Ovary (tissue), 9 donors: ENCODE data around the gene LPCAT3. TPM values are rescaled to one million over a fixed set of nuclear protein-coding genes. Genes with fewer than 3 reads are reported as not detected.

Experiments used
- DNase-seq, 5 donors: peaks; one replicate each; pipeline ENCODE4 v3.0.0-alpha.2; 2019 to 2020
- H3K27ac ChIP-seq, 2 donors: fragments of 200-600 bp; one replicate each; pipeline versions ENCODE4 v1.5.1 to v1.8.0; 2019 to 2022
- H3K27me3 ChIP-seq: fragments of 200-600 bp; one replicate; pipeline ENCODE4 v1.8.0; 2022
- H3K36me3 ChIP-seq: fragments of 200-600 bp; sonication (generic); one replicate; pipeline ENCODE4 v1.5.1; 2019
- H3K4me1 ChIP-seq: one replicate; pipeline ENCODE4 v1.8.1; 2013; ENCODE audit warnings: mild to moderate bottlenecking, moderate library complexity; ENCODE audit not compliant: insufficient read depth
- H3K4me3 ChIP-seq: fragments of 200-600 bp; sonication (generic); one replicate; pipeline ENCODE4 v1.5.1; 2017
- H3K9me3 ChIP-seq, 2 donors: fragments of 200-600 bp in 1 of 2; sonication (generic) in 1 of 2; one replicate each; pipeline versions ENCODE4 v1.5.1 to v1.8.1; 2013 to 2019; ENCODE audit warnings: mild to moderate bottlenecking in 1 of 2, moderate library complexity in 1 of 2
- EP300 ChIP-seq: sonication (generic); formaldehyde crosslinking; IDR thresholded peaks from one replicate; pipeline ENCODE4 v1.6.1; 2017; ENCODE audit warnings: antibody characterized with exemption
- POLR2A ChIP-seq: fragments of 450-650 bp; IDR thresholded peaks from one replicate; pipeline ENCODE4 v1.6.1; 2017; ENCODE audit warnings: antibody characterized with exemption, mild to moderate bottlenecking, moderate library complexity
- WGBS, 3 donors: extraction: QIAGEN DNeasy Blood & Tissue Kit in 1 of 3; methylation state at CpG; one replicate each; pipeline versions ENCODE4 v1.1.5 to v1.1.7; 2013 to 2017; 5-methylcytosine and 5-hydroxymethylcytosine counted together
- intact Hi-C, 4 donors: fragments of 100-400 bp; cut with DNase I; formaldehyde crosslinking; loops; one replicate each; pipeline versions ENCODE4 v1.11.0 to v1.15.1; 2022 to 2023
- polyA plus RNA-seq, 2 donors: library from polyadenylated mRNA; stranded (reverse); fragments of 200-250 nt in 1 of 2; fragments of 350-450 nt in 1 of 2; fragmentation: Illumina TruSeq in 1 of 2; extraction: RNeasy Lipid Tissue Mini Kit (QIAGEN cat#74804) in 1 of 2; gene quantifications; one replicate each; pipeline ENCODE4 v1.2.3, GENCODE V29; 2013 to 2014
- total RNA-seq, 7 donors: library from RNA; depleted of rRNA in 2 of 7; stranded (reverse); fragments of >200 nt in 2 of 7; fragmentation: NEBNext Ultra II Directional in 3 of 7; extraction: Animal tissue kit (Norgen Biotek cat#: 25700) in 3 of 7; gene quantifications; one replicate each; pipeline versions ENCODE4 v1.1.0 to v1.2.4, GENCODE V29; 2016 to 2023
- TF ChIP-seq, protein P1 (sequence below), 3 donors: fragments of 450-650 bp in 2 of 3; fragments of 200-600 bp in 1 of 3; IDR thresholded peaks; one replicate each; pipeline versions ENCODE4 v1.5.1 to v1.8.0; 2016 to 2022; ENCODE audit warnings: antibody characterized with exemption in 3 of 3, mild to moderate bottlenecking in 1 of 3
- donor health status: DM: no; HTN: no; CAD: no; lungs with moderate emphysema.
- donor health status: DM: no; HTN: no; CAD: no.
- donor health status: Bipolar disorder and iron deficiency.
- donor health status: DM: yes; HTN: yes; CAD: no.
- donor health status: DM: no; HTN: no; CAD: no.
- donor health status: DM: yes; HTN: yes; CAD: no.

Gene LPCAT3
- total and polyA plus RNA-seq, 9 donors, result 15.5 to 51.2 (median 39.5) TPM

GRCh38 chr12:6996040-6996441, 22.2 kb downstream of the LPCAT3 start:
- H3K9me3 ChIP-seq, result no peaks in the 10 kb centered on the region
- H3K27ac ChIP-seq, result no peak overlapping the region
- no peaks in the 10 kb centered on the region for H3K36me3 ChIP-seq
- no peak for DNase-seq
- intact Hi-C loops, result no loop called here
- no peak overlapping the region for H3K4me3 ChIP-seq
- 65 to 68% (median 67%) methylated on average over 2 of the region's 2 CpGs for WGBS, 3 donors
- no peaks in the 10 kb centered on the region for H3K27me3 ChIP-seq
- no peaks in the 10 kb centered on the region for H3K4me1 ChIP-seq
- TF ChIP-seq, protein P1, sequence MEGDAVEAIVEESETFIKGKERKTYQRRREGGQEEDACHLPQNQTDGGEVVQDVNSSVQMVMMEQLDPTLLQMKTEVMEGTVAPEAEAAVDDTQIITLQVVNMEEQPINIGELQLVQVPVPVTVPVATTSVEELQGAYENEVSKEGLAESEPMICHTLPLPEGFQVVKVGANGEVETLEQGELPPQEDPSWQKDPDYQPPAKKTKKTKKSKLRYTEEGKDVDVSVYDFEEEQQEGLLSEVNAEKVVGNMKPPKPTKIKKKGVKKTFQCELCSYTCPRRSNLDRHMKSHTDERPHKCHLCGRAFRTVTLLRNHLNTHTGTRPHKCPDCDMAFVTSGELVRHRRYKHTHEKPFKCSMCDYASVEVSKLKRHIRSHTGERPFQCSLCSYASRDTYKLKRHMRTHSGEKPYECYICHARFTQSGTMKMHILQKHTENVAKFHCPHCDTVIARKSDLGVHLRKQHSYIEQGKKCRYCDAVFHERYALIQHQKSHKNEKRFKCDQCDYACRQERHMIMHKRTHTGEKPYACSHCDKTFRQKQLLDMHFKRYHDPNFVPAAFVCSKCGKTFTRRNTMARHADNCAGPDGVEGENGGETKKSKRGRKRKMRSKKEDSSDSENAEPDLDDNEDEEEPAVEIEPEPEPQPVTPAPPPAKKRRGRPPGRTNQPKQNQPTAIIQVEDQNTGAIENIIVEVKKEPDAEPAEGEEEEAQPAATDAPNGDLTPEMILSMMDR (IDR thresholded peaks at IDR 0.05), result no peak
- TF ChIP-seq POLR2A, result no peak
- no peak for TF ChIP-seq EP300

DNA sequence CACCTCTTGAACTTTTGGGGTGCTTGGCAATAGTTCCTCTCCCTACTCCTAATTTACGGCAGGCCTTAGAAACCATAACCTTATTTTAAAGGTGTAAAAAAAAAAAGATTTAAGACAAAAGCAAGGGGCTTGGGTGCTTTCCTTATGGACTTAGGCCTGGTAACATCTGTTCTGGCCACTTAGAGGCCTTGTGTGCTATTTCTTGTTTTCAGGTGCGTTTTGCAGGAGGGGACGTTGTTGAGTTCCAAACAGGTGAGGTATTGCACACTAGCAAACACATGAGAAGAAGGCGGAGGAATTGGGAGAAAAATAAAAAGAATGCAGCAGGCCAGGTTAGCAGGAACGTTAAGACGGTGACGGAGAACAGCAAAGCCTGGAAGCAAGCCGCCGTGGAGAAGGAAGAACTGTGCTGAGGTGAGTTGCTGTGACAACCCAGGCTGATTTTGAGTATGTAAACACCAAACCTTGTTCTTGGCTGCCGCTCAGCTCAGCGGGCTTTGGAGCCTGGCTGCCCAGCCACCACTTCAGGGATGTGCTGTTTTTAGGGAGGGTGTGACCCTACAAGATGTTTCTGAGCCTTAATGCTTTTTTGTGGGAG, 30.2 kb downstream of the LPCAT3 start:
- TF ChIP-seq POLR2A (no peak), EP300 (no peak)
- TF ChIP-seq, protein P1 (IDR thresholded peaks at IDR 0.05), result no peak
- 86 to 87% (median 87%) methylated on average over 11 of the region's 11 CpGs for WGBS, 3 donors
- Histone ChIP-seq H3K27ac (no peak overlapping the region), H3K27me3 (no peaks in the 10 kb centered on the region), H3K36me3 (no peaks in the 10 kb centered on the region), H3K4me1 (no peaks in the 10 kb centered on the region), H3K9me3 (no peaks in the 10 kb centered on the region), H3K4me3 (no peak overlapping the region)
- no peak for DNase-seq
- intact Hi-C loops, result no loop called here

GRCh38 chr12:6982532-6982931, 35.7 kb downstream of the LPCAT3 start:
- intact Hi-C loops, result no loop called here
- Histone ChIP-seq H3K4me1 (no peaks in the 10 kb centered on the region), H3K4me3 (no peak overlapping the region), H3K27me3 (no peaks in the 10 kb centered on the region), H3K36me3 (no peaks in the 10 kb centered on the region), H3K9me3 (no peaks in the 10 kb centered on the region), H3K27ac (no peak overlapping the region)
- no peak for DNase-seq
- TF ChIP-seq, protein P1 (IDR thresholded peaks at IDR 0.05), result no peak
- TF ChIP-seq EP300 (no peak), POLR2A (no peak)
- WGBS, 3 donors, result 80 to 84% (median 82%) methylated on average over 7 of the region's 7 CpGs

- WGBS, 3 donors, result 88 to 93% (median 90%) methylated on average over 10 of the region's 10 CpGs
- intact Hi-C loops, result no loop called here
Observed at GRCh38 chr12:6981152-6982052, 36.9 kb downstream of the LPCAT3 start.

More at GRCh38 chr12:6981152-6982052, 36.9 kb downstream of the LPCAT3 start:
- Histone ChIP-seq H3K27me3 (no peaks in the 10 kb centered on the region), H3K27ac (no peak overlapping the region), H3K36me3 (no peaks in the 10 kb centered on the region), H3K4me3 (no peak overlapping the region), H3K9me3 (no peaks in the 10 kb centered on the region), H3K4me1 (no peaks in the 10 kb centered on the region)
- no peak for DNase-seq
- no peak for TF ChIP-seq POLR2A
- TF ChIP-seq EP300, result no peak
- TF ChIP-seq, protein P1 (IDR thresholded peaks at IDR 0.05), result no peak
